ENCODE data around the gene LANCL3. TPM values are rescaled to one million over a fixed set of nuclear protein-coding genes. Genes with fewer than 3 reads are reported as not detected.
"Not testable (repeated sequence)": the region's sequence is repeated elsewhere in the genome, so short reads cannot be mapped to it uniquely, and the experiment has no call there.

Gene LANCL3
- total RNA-seq (under 1 TPM; 0.12 to 0.59 (median 0.37) TPM), polyA plus RNA-seq (0.11 TPM)
- long read RNA-seq, donor 1 = 0 reads
- long read RNA-seq, donor 2 = 0 reads
- long read RNA-seq, donor 3 = 0 reads
- long read RNA-seq, donor 4 = 0 reads

DNA sequence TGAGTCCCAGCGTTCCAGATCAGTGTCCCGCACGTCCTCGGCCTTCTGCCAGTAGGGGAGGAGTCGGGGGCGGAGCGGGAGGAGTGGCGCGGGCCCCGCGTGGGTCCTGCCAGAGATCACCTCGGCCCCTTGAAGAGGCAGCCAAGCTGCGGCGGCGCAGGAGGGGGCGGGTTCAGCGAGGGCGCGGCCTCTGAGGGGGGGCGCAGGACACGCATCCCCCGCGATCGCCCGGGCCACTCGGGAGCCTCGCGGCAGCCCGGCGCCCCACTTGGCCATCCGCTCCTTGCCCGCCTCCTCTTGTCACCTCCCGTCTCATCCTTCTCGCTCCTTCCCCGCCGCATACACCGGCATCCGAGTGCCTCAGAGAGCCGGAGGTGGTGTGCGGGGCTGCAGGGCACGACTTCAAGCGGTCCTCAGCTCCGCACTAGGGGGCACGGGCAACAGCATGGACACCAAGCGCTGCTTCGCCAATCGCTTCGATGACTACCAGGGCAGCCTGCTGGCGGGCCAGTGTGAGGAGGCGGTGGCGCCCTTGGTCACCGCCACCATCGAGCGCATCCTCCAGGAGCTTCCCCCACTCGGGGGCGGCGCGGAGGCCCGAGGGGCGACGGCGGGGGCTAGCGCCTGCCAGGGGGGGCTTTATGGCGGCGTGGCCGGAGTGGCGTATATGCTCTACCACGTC lies at the start of gene LANCL3:
TSS of gene LANCL3 (plus strand) at position 236 of the 682 bp plus-strand sequence. CDS start at position 446, 210 bp downstream.
- WGBS = under 1% methylated on average over 63 of the region's 68 CpGs
- intact Hi-C loops (cut with DNase I); H3K27me3 ChIP-seq (ENCODE audit: control insufficient read depth, insufficient read depth); H3K9me3 ChIP-seq (ENCODE audit: control insufficient read depth, low read length); H3K4me1 ChIP-seq (ENCODE audit: control insufficient read depth, insufficient read depth, low read length); H3K27ac ChIP-seq (ENCODE audit: low read length): not testable (repeated sequence)
- DNase-seq = peak; percentile 23 to 61 (median 48)
- H3K4me3 ChIP-seq (ENCODE audit: low read length) = peak within 1 kb of the TSS; percentile 12
- peak; percentile 60 to 66 for ATAC-seq

- H3K27me3 ChIP-seq (ENCODE audit: control insufficient read depth, insufficient read depth); DNase-seq; H3K4me3 ChIP-seq (ENCODE audit: low read length); H3K9me3 ChIP-seq (ENCODE audit: control insufficient read depth, low read length); H3K27ac ChIP-seq (ENCODE audit: low read length); intact Hi-C loops (cut with DNase I); H3K4me1 ChIP-seq (ENCODE audit: control insufficient read depth, insufficient read depth, low read length): not testable (repeated sequence)
- peak in 1 of 2 donors; percentile 54 for ATAC-seq
- WGBS = 38% methylated on average over 3 of the region's 3 CpGs
These were observed 47.8 kb upstream of the LANCL3 start for GRCh38 chrX:37523673-37524072.

DNA sequence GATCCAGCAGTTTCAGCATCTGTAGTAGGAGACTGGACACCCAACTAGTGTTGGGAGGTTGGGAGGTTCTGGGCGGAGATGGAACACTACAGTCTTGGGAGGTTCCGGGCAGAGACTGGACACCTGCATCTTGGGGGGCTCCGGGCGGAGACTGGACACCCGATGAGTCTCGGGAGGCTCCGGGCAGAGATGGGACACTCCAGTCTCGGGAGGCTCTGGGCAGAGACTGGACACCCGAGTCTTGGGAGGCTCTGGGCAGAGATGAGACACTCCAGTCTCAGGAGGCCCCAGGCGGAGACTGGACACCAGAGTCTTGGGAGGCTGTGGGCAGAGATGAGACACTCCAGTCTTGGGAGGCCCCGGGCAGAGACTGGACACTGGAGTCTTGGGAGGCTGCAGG lies 29.5 kb upstream of the LANCL3 start:
- intact Hi-C loops (cut with DNase I) = no loop called here
- Histone ChIP-seq H3K4me3 (ENCODE audit: low read length) (no peak overlapping the region), H3K27me3 (ENCODE audit: control insufficient read depth, insufficient read depth) (no peaks in the 10 kb centered on the region), H3K4me1 (ENCODE audit: control insufficient read depth, insufficient read depth, low read length) (no peaks in the 10 kb centered on the region), H3K9me3 (ENCODE audit: control insufficient read depth, low read length) (no peaks in the 10 kb centered on the region), H3K27ac (ENCODE audit: low read length) (no peak overlapping the region)
- ATAC-seq (no peak), DNase-seq (no peak)
- WGBS = 93% methylated on average over 11 of the region's 11 CpGs

GRCh38 chrX:37542791-37543190 lies 28.7 kb upstream of the LANCL3 start:
- no peaks in the 10 kb centered on the region for H3K4me1 ChIP-seq (ENCODE audit: control insufficient read depth, insufficient read depth, low read length)
- intact Hi-C loops (cut with DNase I) = no loop called here
- no peak for DNase-seq
- no peaks in the 10 kb centered on the region for H3K9me3 ChIP-seq (ENCODE audit: control insufficient read depth, low read length)
- H3K27me3 ChIP-seq (ENCODE audit: control insufficient read depth, insufficient read depth) = no peaks in the 10 kb centered on the region
- no peak overlapping the region for H3K27ac ChIP-seq (ENCODE audit: low read length)
- H3K4me3 ChIP-seq (ENCODE audit: low read length) = no peak overlapping the region
- no peak for ATAC-seq
- WGBS = 95% methylated on average over 15 of the region's 15 CpGs

DNA sequence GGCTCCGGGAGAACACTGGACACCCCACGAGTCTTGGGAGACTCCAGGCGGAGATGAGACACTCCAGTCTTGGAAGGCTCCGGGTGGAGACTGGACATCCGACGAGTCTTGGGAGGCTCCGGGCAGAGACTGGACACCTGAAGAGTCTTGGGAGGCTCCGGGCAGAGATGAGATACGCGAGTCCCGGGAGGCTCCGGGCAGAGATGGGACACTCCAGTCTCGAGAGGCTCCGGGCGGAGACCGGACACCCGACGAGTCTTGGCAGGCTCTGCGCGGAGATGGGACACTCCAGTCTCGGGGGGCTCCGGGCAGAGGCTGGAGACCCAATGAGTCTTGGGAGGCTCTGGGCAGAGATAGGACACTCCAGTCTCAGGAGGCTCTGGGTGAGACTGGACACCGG lies 28.1 kb upstream of the LANCL3 start:
- H3K27ac ChIP-seq (ENCODE audit: low read length) = no peak overlapping the region
- no peaks in the 10 kb centered on the region for H3K9me3 ChIP-seq (ENCODE audit: control insufficient read depth, low read length)
- H3K4me3 ChIP-seq (ENCODE audit: low read length) = no peak overlapping the region
- H3K27me3 ChIP-seq (ENCODE audit: control insufficient read depth, insufficient read depth) = no peaks in the 10 kb centered on the region
- intact Hi-C loops (cut with DNase I) = no loop called here
- ATAC-seq (no peak), DNase-seq (no peak)
- WGBS = 96% methylated on average over 23 of the region's 23 CpGs
- no peaks in the 10 kb centered on the region for H3K4me1 ChIP-seq (ENCODE audit: control insufficient read depth, insufficient read depth, low read length)

GRCh38 chrX:37544531-37544930 lies 26.9 kb upstream of the LANCL3 start:
- ATAC-seq; DNase-seq; H3K27ac ChIP-seq (ENCODE audit: low read length); H3K4me1 ChIP-seq (ENCODE audit: control insufficient read depth, insufficient read depth, low read length); intact Hi-C loops (cut with DNase I); H3K27me3 ChIP-seq (ENCODE audit: control insufficient read depth, insufficient read depth); H3K4me3 ChIP-seq (ENCODE audit: low read length); H3K9me3 ChIP-seq (ENCODE audit: control insufficient read depth, low read length): not testable (repeated sequence)
- WGBS = 92% methylated on average over 1 of the region's 1 CpG

GRCh38 chrX:37545066-37545465 lies 26.4 kb upstream of the LANCL3 start:
- intact Hi-C loops (cut with DNase I) = no loop called here
- 95% methylated on average over 25 of the region's 25 CpGs for WGBS
- Histone ChIP-seq H3K9me3 (ENCODE audit: control insufficient read depth, low read length) (no peaks in the 10 kb centered on the region), H3K27ac (ENCODE audit: low read length) (no peak overlapping the region), H3K27me3 (ENCODE audit: control insufficient read depth, insufficient read depth) (no peaks in the 10 kb centered on the region), H3K4me1 (ENCODE audit: control insufficient read depth, insufficient read depth, low read length) (no peaks in the 10 kb centered on the region), H3K4me3 (ENCODE audit: low read length) (no peak overlapping the region)
- DNase-seq (no peak), ATAC-seq (no peak)

GRCh38 chrX:37549619-37550018 lies 21.8 kb upstream of the LANCL3 start:
- intact Hi-C loops (cut with DNase I); H3K4me1 ChIP-seq (ENCODE audit: control insufficient read depth, insufficient read depth, low read length); H3K27me3 ChIP-seq (ENCODE audit: control insufficient read depth, insufficient read depth); H3K27ac ChIP-seq (ENCODE audit: low read length); H3K4me3 ChIP-seq (ENCODE audit: low read length); DNase-seq; H3K9me3 ChIP-seq (ENCODE audit: control insufficient read depth, low read length); ATAC-seq: not testable (repeated sequence)

DNA sequence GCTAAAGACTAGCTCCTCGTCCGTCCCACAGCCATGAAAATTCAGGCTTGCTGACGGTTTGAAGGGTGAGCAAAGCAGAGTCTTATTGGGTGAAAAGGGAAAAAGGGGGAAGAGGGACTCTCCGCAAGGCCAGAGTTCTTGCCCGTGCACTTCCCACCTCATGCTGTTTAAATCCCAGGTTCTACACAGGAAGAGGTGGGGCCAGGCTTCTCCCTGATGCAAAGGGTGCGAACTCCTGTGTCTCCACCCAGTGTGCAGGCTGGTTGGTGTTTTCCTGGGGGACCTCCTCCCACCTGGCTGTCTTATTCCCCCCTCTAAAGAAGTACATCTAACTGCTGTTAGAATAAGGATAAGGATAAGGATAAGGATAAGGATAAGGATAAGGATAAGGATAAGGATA lies 18.0 kb upstream of the LANCL3 start:
- no peak for ATAC-seq
- WGBS = 62% methylated on average over 6 of the region's 6 CpGs
- H3K4me1 ChIP-seq (ENCODE audit: control insufficient read depth, insufficient read depth, low read length) = no peaks in the 10 kb centered on the region
- H3K27ac ChIP-seq (ENCODE audit: low read length) = no peak overlapping the region
- intact Hi-C loops (cut with DNase I) = no loop called here
- DNase-seq = no peak
- no peaks in the 10 kb centered on the region for H3K27me3 ChIP-seq (ENCODE audit: control insufficient read depth, insufficient read depth)
- no peaks in the 10 kb centered on the region for H3K9me3 ChIP-seq (ENCODE audit: control insufficient read depth, low read length)
- no peak overlapping the region for H3K4me3 ChIP-seq (ENCODE audit: low read length)

DNA sequence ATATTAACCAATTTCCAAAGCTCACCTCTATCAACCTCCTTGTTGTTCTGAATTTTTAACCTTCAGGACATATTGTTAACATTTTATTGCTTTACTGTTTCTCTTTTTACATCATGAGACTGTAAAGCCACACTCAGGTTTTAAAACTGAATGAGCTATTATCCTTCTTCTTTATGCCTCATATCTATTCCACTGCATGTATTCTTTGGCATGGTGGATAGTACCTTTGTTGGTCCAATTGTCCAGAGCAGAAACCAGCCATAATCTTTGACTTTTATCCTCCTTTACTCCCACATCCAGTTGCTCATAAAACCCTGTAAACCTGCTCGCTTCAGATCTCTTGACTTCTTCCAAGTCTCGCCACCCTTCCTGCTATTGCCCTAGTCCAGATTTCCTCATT lies 6.2 kb upstream of the LANCL3 start:
- H3K4me1 ChIP-seq (ENCODE audit: control insufficient read depth, insufficient read depth, low read length); DNase-seq; H3K27me3 ChIP-seq (ENCODE audit: control insufficient read depth, insufficient read depth); intact Hi-C loops (cut with DNase I); H3K27ac ChIP-seq (ENCODE audit: low read length); H3K9me3 ChIP-seq (ENCODE audit: control insufficient read depth, low read length); ATAC-seq; H3K4me3 ChIP-seq (ENCODE audit: low read length): not testable (repeated sequence)
- WGBS = 83% methylated on average over 2 of the region's 2 CpGs

GRCh38 chrX:37570349-37570748 lies 1.1 kb upstream of the LANCL3 start:
- H3K27ac ChIP-seq (ENCODE audit: low read length); H3K27me3 ChIP-seq (ENCODE audit: control insufficient read depth, insufficient read depth); intact Hi-C loops (cut with DNase I); DNase-seq; H3K4me1 ChIP-seq (ENCODE audit: control insufficient read depth, insufficient read depth, low read length); ATAC-seq; H3K4me3 ChIP-seq (ENCODE audit: low read length); H3K9me3 ChIP-seq (ENCODE audit: control insufficient read depth, low read length): not testable (repeated sequence)
- WGBS = no CpG with 5 or more reads among the region's 1 CpG

Measured in right cardiac atrium (tissue), 5 donors.